A549 (cell line): ENCODE measurements around the gene TOR1B. TPM values are rescaled to one million over a fixed set of nuclear protein-coding genes. Genes with fewer than 3 reads are reported as not detected.

ENCODE experiments used
- ATAC-seq, 2 experiments: fragments of 200-7000 bp in 1 of 2; fragments of >200 bp in 1 of 2; cut with Nextera tagmentation in 1 of 2; cut with Tn5 transposase in 1 of 2; 3 replicates each; pipeline versions ENCODE4 v1.8.0 to v1.9.1; 2018 to 2020; ENCODE audit warnings: mild to moderate bottlenecking in 1 of 2, moderate library complexity in 1 of 2
- CTCF ChIA-PET: fragments of 300-600 bp; sonication (Branson Sonifier 250); formaldehyde crosslinking; extraction: SDS; loops from one replicate; lab custom pipeline; 2021; ENCODE audit warnings: antibody characterized with exemption, inconsistent platforms; lab: Yijun Ruan, JAX
- POLR2A ChIA-PET: fragments of 350-600 bp; formaldehyde crosslinking; extraction: SDS; loops from one replicate; lab custom pipeline; 2021; ENCODE audit warnings: antibody characterized with exemption, inconsistent platforms; lab: Yijun Ruan, JAX
- DNase-seq, 2 experiments: peaks; one replicate each; pipeline versions ENCODE4 v3.0.0 to v3.0.0-alpha.2; 2011 to 2016; ENCODE audit warnings: low read depth in 1 of 2, low spot score in 1 of 2
- FAIRE-seq: peaks from 2 replicates; lab custom pipeline; 2011; peaks lifted over from hg19 to GRCh38; lab: Jason Lieb, UNC
- H3K27ac ChIP-seq, 2 experiments: fragments of >200 bp; sonication (Bioruptor Twin); formaldehyde crosslinking; 3 replicates each; pipeline ENCODE4 v1.5.1; 2016 to 2017
- H3K4me1 ChIP-seq: fragments of >200 bp; sonication (Bioruptor Twin); formaldehyde crosslinking; 3 replicates; pipeline ENCODE4 v1.6.1; 2016
- H3K4me2 ChIP-seq: fragments of >200 bp; sonication (Bioruptor Twin); formaldehyde crosslinking; 3 replicates; pipeline ENCODE4 v1.6.1; 2016
- H3K4me3 ChIP-seq: fragments of >200 bp; sonication (Bioruptor Twin); formaldehyde crosslinking; 3 replicates; pipeline ENCODE4 v1.5.1; 2016
- H3K9me3 ChIP-seq: fragments of >200 bp; sonication (Bioruptor Twin); formaldehyde crosslinking; 3 replicates; pipeline ENCODE4 v1.6.1; 2016
- ATOH8 ChIP-seq: fragments of 250-450 bp; sonication (Bioruptor Pico); IDR thresholded peaks from 2 replicates; pipeline ENCODE4 v1.5.0; 2020; ENCODE audit warnings: low read depth, mild to moderate bottlenecking, moderate library complexity
- CBX2 ChIP-seq: fragments of 200-600 bp; sonication (generic); IDR thresholded peaks from 2 replicates; pipeline ENCODE4 v1.6.1; 2016; ENCODE audit warnings: low read depth, mild to moderate bottlenecking, borderline replicate concordance
- CHD2 ChIP-seq: fragments of 150-350 bp; IDR thresholded peaks from 2 replicates; pipeline ENCODE4 v1.6.1; 2014; ENCODE audit warnings: low read length; ENCODE audit not compliant: partially characterized antibody
- CTCF ChIP-seq: fragments of >200 bp; sonication (Bioruptor Twin); formaldehyde crosslinking; IDR thresholded peaks from 3 replicates; pipeline ENCODE4 v1.5.1; 2016
- EHF ChIP-seq: fragments of 250-450 bp; sonication (Bioruptor Pico); IDR thresholded peaks from 2 replicates; pipeline ENCODE4 v1.5.0; 2020; ENCODE audit warnings: mild to moderate bottlenecking
- EP300 ChIP-seq, 2 experiments: fragments of >200 bp; sonication (Bioruptor Twin); formaldehyde crosslinking; IDR thresholded peaks; 2 replicates in 1 of 2; 3 replicates in 1 of 2; pipeline ENCODE4 v1.6.1; 2016 to 2017
- ESRRA ChIP-seq: fragments of 150-350 bp; IDR thresholded peaks from 2 replicates; pipeline ENCODE4 v1.6.1; 2014; ENCODE audit warnings: mild to moderate bottlenecking, low read length, borderline replicate concordance
- FOSB ChIP-seq: fragments of 250-450 bp; sonication (Bioruptor Pico); IDR thresholded peaks from 2 replicates; pipeline ENCODE4 v1.5.0; 2020; ENCODE audit warnings: mild to moderate bottlenecking, moderate library complexity
- FOSL2 ChIP-seq, 2 experiments: fragments of 450-650 bp in 1 of 2; fragments of >200 bp in 1 of 2; sonication (Bioruptor Twin) in 1 of 2; formaldehyde crosslinking; IDR thresholded peaks; 2 replicates each; pipeline versions ENCODE4 v1.5.0 to v1.6.1; 2016 to 2020; ENCODE audit warnings: mild to moderate bottlenecking in 1 of 2, moderate library complexity in 1 of 2
- GATA3 ChIP-seq: IDR thresholded peaks from 2 replicates; pipeline ENCODE4 v1.6.1; 2012; ENCODE audit warnings: borderline replicate concordance
- HDAC2 ChIP-seq: fragments of 200-600 bp; sonication (generic); IDR thresholded peaks from 2 replicates; pipeline ENCODE4 v1.6.1; 2016
- HEYL ChIP-seq: fragments of 250-450 bp; sonication (Bioruptor Pico); IDR thresholded peaks from 2 replicates; pipeline ENCODE4 v1.8.0; 2021; ENCODE audit warnings: mild to moderate bottlenecking, moderate library complexity
- HOXA7 ChIP-seq: fragments of 250-450 bp; sonication (Bioruptor Pico); IDR thresholded peaks from 2 replicates; pipeline ENCODE4 v1.5.0; 2020; ENCODE audit warnings: mild to moderate bottlenecking, moderate library complexity
- HOXB5 ChIP-seq: fragments of 250-450 bp; sonication (Bioruptor Pico); IDR thresholded peaks from 2 replicates; pipeline ENCODE4 v1.5.0; 2020; ENCODE audit warnings: mild to moderate bottlenecking, moderate library complexity
- JUN ChIP-seq, 2 experiments: fragments of >200 bp; sonication (Bioruptor Twin); formaldehyde crosslinking; IDR thresholded peaks; 2 replicates in 1 of 2; 3 replicates in 1 of 2; pipeline ENCODE4 v1.6.1; 2016 to 2017
- KDM1A ChIP-seq: fragments of 200-600 bp; sonication (generic); IDR thresholded peaks from 2 replicates; pipeline ENCODE4 v1.6.1; 2016; ENCODE audit warnings: low read depth, mild to moderate bottlenecking
- KDM5A ChIP-seq: fragments of 200-600 bp; sonication (generic); IDR thresholded peaks from 2 replicates; pipeline ENCODE4 v1.6.1; 2016; ENCODE audit warnings: antibody characterized with exemption, mild to moderate bottlenecking
- MAFK ChIP-seq: fragments of 450-650 bp; IDR thresholded peaks from 2 replicates; pipeline ENCODE4 v1.6.1; 2014; ENCODE audit not compliant: partially characterized antibody
- MAX ChIP-seq: IDR thresholded peaks from 2 replicates; pipeline ENCODE4 v1.6.1; 2012
- PBX3 ChIP-seq: IDR thresholded peaks from 2 replicates; pipeline ENCODE4 v1.6.1; 2012
- SMC3 ChIP-seq: fragments of >200 bp; sonication (Bioruptor Twin); formaldehyde crosslinking; IDR thresholded peaks from 3 replicates; pipeline ENCODE4 v1.6.1; 2018; ENCODE audit warnings: inconsistent platforms
- SREBF2 ChIP-seq: fragments of 450-650 bp; IDR thresholded peaks from 2 replicates; pipeline ENCODE4 v1.6.1; 2014; ENCODE audit warnings: mild to moderate bottlenecking, moderate library complexity
- WGBS: methylation state at CpG from one replicate; pipeline ENCODE4 v1.1.6; 2017; ENCODE audit errors: missing lambda C conversion rate; 5-methylcytosine and 5-hydroxymethylcytosine counted together
- polyA plus RNA-seq, 4 experiments: library from polyadenylated mRNA; depleted of rRNA in 3 of 4; stranded (reverse); fragments of >200 nt; fragmentation: RNase III in 1 of 4; extraction: RNeasy Plus Mini Kit Qiagen cat#74134 plus additional on column Dnase treatment in 1 of 4; gene quantifications; 2 replicates in 3 of 4; 3 replicates in 1 of 4; pipeline ENCODE4 v1.2.3, GENCODE V29; 2011 to 2017

The TOR1B gene
- polyA plus RNA-seq, 2 of the 4 experiments (the other 2 are of a cell fraction) = 24.9 to 32.4 TPM

GRCh38 chr9:129853614-129854013 is 50.6 kb downstream of the TOR1B start:
- H3K4me1 ChIP-seq = no peaks in the 10 kb centered on the region
- CTCF ChIA-PET = interaction anchor here (1.0 to 1.6 kb wide), 3 partner anchors 10 to 138 kb away, joined by 3 to 4 read pairs (median 3); no protein-coding TSS in a partner anchor
- no peak overlapping the region for H3K4me3 ChIP-seq
- TF ChIP-seq ESRRA = no peak
- TF ChIP-seq PBX3 = no peak
- TF ChIP-seq GATA3 = no peak
- no peak for TF ChIP-seq EP300 (IDR thresholded peaks at IDR 0.05)
- no peak for TF ChIP-seq FOSB (CRISPR knock-in tag)
- TF ChIP-seq ATOH8 (CRISPR knock-in tag) = no peak
- TF ChIP-seq CTCF = no peak
- TF ChIP-seq, all 56 proteins: peak for 0
- 40% methylated on average over 3 of the region's 3 CpGs for WGBS
- no peak overlapping the region for H3K27ac ChIP-seq
- POLR2A ChIA-PET = no interaction called here
- DNase-seq = no peak
- ATAC-seq = no peak
- FAIRE-seq = no peak
- H3K9me3 ChIP-seq = no peaks in the 10 kb centered on the region
- H3K4me2 ChIP-seq = no peak overlapping the region

GRCh38 chr9:129854588-129855110 is 51.7 kb downstream of the TOR1B start:
- H3K9me3 ChIP-seq = no peaks in the 10 kb centered on the region
- ATAC-seq (no peak), DNase-seq (no peak), FAIRE-seq (no peak)
- no peaks in the 10 kb centered on the region for H3K4me1 ChIP-seq
- H3K27ac ChIP-seq = no peak overlapping the region
- no peak overlapping the region for H3K4me3 ChIP-seq
- WGBS = 90% methylated on average over 4 of the region's 4 CpGs
- POLR2A ChIA-PET = no interaction called here
- TF ChIP-seq CBX2 = no peak
- TF ChIP-seq, all 56 proteins: peak for 0
- CTCF ChIA-PET = interaction anchor here (0.8 to 1.0 kb wide), 3 partner anchors 13 to 137 kb away, joined by 3 read pairs; no protein-coding TSS in a partner anchor
- H3K4me2 ChIP-seq = no peak overlapping the region

- Histone ChIP-seq H3K27ac (no peak overlapping the region), H3K4me2 (no peak overlapping the region), H3K9me3 (no peaks in the 10 kb centered on the region), H3K4me1 (no peaks in the 10 kb centered on the region), H3K4me3 (no peak overlapping the region)
- no peak for DNase-seq
- POLR2A ChIA-PET = no interaction called here
- FAIRE-seq = no peak
- WGBS = 87% methylated on average over 7 of the region's 7 CpGs
- CTCF ChIA-PET = no interaction called here
- no peak for ATAC-seq
- TF ChIP-seq HOXB5 = no peak
- no peak for TF ChIP-seq MAFK
- no peak for TF ChIP-seq EHF (CRISPR knock-in tag)
- TF ChIP-seq SMC3 = no peak
These were observed 54.2 kb downstream of the TOR1B start for GRCh38 chr9:129857207-129857606.

GRCh38 chr9:129858167-129858962 is 55.4 kb downstream of the TOR1B start:
- Histone ChIP-seq H3K9me3 (no peaks in the 10 kb centered on the region), H3K27ac (no peak overlapping the region), H3K4me3 (no peak overlapping the region), H3K4me1 (no peaks in the 10 kb centered on the region), H3K4me2 (no peak overlapping the region)
- WGBS = 91% methylated on average over 11 of the region's 11 CpGs
- no peak for ATAC-seq
- no peak for FAIRE-seq
- no peak for DNase-seq
- POLR2A ChIA-PET = no interaction called here
- CTCF ChIA-PET = interaction anchor here (1.1 to 1.4 kb wide), 2 partner anchors 17 to 241 kb away, joined by 3 to 4 read pairs; no protein-coding TSS in a partner anchor
- TF ChIP-seq HEYL (CRISPR knock-in tag) = no peak
- TF ChIP-seq HOXA7 (CRISPR knock-in tag) = no peak
- no peak for TF ChIP-seq CHD2
- TF ChIP-seq HDAC2 = no peak
- no peak for TF ChIP-seq JUN (IDR thresholded peaks at IDR 0.05)
- TF ChIP-seq KDM5A = no peak
- TF ChIP-seq FOSL2 (IDR thresholded peaks at IDR 0.05) = no peak
- TF ChIP-seq FOSL2 (CRISPR knock-in tag; IDR thresholded peaks at IDR 0.05) = no peak
- no peak for TF ChIP-seq EHF (CRISPR knock-in tag)
- TF ChIP-seq MAX = no peak
- no peak for TF ChIP-seq KDM1A
- TF ChIP-seq SREBF2 = no peak
